Upper lobe of right lung (tissue), 1 donor: ENCODE results near the gene TF. TPM values are rescaled to one million over a fixed set of nuclear protein-coding genes. Genes with fewer than 3 reads are reported as not detected.

Source experiments
- ATAC-seq: fragments of 200-7000 bp; cut with Tn5 transposase; one replicate; pipeline ENCODE4 v1.9.1; 2020; ENCODE audit warnings: mild to moderate bottlenecking, moderate library complexity
- DNase-seq: peaks from one replicate; pipeline ENCODE4 v3.0.0-alpha.2; 2020
- H3K27ac ChIP-seq: fragments of 200-600 bp; one replicate; pipeline ENCODE4 v1.8.0; 2022
- H3K27me3 ChIP-seq: fragments of 200-600 bp; one replicate; pipeline ENCODE4 v1.8.0; 2022; ENCODE audit warnings: mild to moderate bottlenecking
- H3K36me3 ChIP-seq: fragments of 200-600 bp; one replicate; pipeline ENCODE4 v1.8.0; 2022
- H3K4me1 ChIP-seq: fragments of 200-600 bp; one replicate; pipeline ENCODE4 v1.8.0; 2022
- H3K4me3 ChIP-seq: fragments of 200-600 bp; one replicate; pipeline ENCODE4 v1.8.0; 2022; ENCODE audit warnings: mild to moderate bottlenecking
- H3K9me3 ChIP-seq: fragments of 200-600 bp; one replicate; pipeline ENCODE4 v1.8.0; 2022
- CTCF ChIP-seq: fragments of 200-600 bp; IDR thresholded peaks from one replicate; pipeline ENCODE4 v1.8.0; 2022; ENCODE audit warnings: antibody characterized with exemption
- intact Hi-C: fragments of 100-400 bp; cut with DNase I; formaldehyde crosslinking; loops from one replicate; pipeline ENCODE4 v1.11.0; 2022
- total RNA-seq: library from RNA; stranded (reverse); fragmentation: NEBNext Ultra II Directional; extraction: Animal tissue kit (Norgen Biotek cat#: 25700); gene quantifications from one replicate; pipeline ENCODE4 v1.2.1, GENCODE V29; 2021
- donor health status: DM: no; HTN: yes; CAD: no; lungs with severe emphysema.

TF gene
- total RNA-seq, 1 donor from 2014 or later: 1.3 TPM

GRCh38 chr3:133827684-133828083, 81.5 kb downstream of the TF start:
- H3K27me3 ChIP-seq: no peaks in the 10 kb centered on the region
- no peaks in the 10 kb centered on the region for H3K4me1 ChIP-seq
- intact Hi-C loops: no loop called here
- no peak overlapping the region for H3K27ac ChIP-seq
- DNase-seq: no peak
- H3K9me3 ChIP-seq: no peaks in the 10 kb centered on the region
- TF ChIP-seq CTCF: no peak
- peaks cover 12% of the 10 kb centered on the region for H3K36me3 ChIP-seq
- no peak for ATAC-seq
- no peak overlapping the region for H3K4me3 ChIP-seq

- Histone ChIP-seq H3K27me3 (no peaks in the 10 kb centered on the region), H3K4me3 (no peak overlapping the region), H3K36me3 (peaks cover 7% of the 10 kb centered on the region), H3K9me3 (no peaks in the 10 kb centered on the region), H3K27ac (no peak overlapping the region), H3K4me1 (no peaks in the 10 kb centered on the region)
- intact Hi-C loops: no loop called here
- ATAC-seq (no peak), DNase-seq (no peak)
- no peak for TF ChIP-seq CTCF
Observed at GRCh38 chr3:133828576-133829309, 82.5 kb downstream of the TF start.

- no peak for ATAC-seq
- no peak for TF ChIP-seq CTCF
Observed at GRCh38 chr3:133829310-133829707, 83.1 kb downstream of the TF start.

GRCh38 chr3:133830071-133830470, 83.9 kb downstream of the TF start:
- DNase-seq (no peak), ATAC-seq (no peak)
- intact Hi-C loops: no loop called here

More at GRCh38 chr3:133829310-133829707, 83.1 kb downstream of the TF start:
- no peaks in the 10 kb centered on the region for H3K27me3 ChIP-seq
- no peak overlapping the region for H3K27ac ChIP-seq
- peaks cover 7% of the 10 kb centered on the region for H3K36me3 ChIP-seq
- intact Hi-C loops: no loop called here
- no peak overlapping the region for H3K4me3 ChIP-seq
- no peaks in the 10 kb centered on the region for H3K9me3 ChIP-seq
- DNase-seq: no peak
- H3K4me1 ChIP-seq: no peaks in the 10 kb centered on the region

GRCh38 chr3:133831966-133832801, 86.0 kb downstream of the TF start:
- ATAC-seq (no peak), DNase-seq (no peak)
- Histone ChIP-seq H3K36me3 (no peaks in the 10 kb centered on the region), H3K4me1 (no peaks in the 10 kb centered on the region), H3K27me3 (no peaks in the 10 kb centered on the region), H3K27ac (no peak overlapping the region), H3K4me3 (no peak overlapping the region), H3K9me3 (no peaks in the 10 kb centered on the region)
- intact Hi-C loops: no loop called here
- no peak for TF ChIP-seq CTCF

More at GRCh38 chr3:133830071-133830470, 83.9 kb downstream of the TF start:
- H3K27ac ChIP-seq: no peak overlapping the region
- no peaks in the 10 kb centered on the region for H3K36me3 ChIP-seq
- TF ChIP-seq CTCF: no peak
- H3K4me3 ChIP-seq: no peak overlapping the region
- no peaks in the 10 kb centered on the region for H3K4me1 ChIP-seq
- H3K9me3 ChIP-seq: no peaks in the 10 kb centered on the region
- H3K27me3 ChIP-seq: no peaks in the 10 kb centered on the region
